ENCODE results near the gene NHSL2. TPM values are rescaled to one million over a fixed set of nuclear protein-coding genes. Genes with fewer than 3 reads are reported as not detected.

Gene NHSL2
- total RNA-seq, 2 experiments from 2014 or later: not detected

DNA sequence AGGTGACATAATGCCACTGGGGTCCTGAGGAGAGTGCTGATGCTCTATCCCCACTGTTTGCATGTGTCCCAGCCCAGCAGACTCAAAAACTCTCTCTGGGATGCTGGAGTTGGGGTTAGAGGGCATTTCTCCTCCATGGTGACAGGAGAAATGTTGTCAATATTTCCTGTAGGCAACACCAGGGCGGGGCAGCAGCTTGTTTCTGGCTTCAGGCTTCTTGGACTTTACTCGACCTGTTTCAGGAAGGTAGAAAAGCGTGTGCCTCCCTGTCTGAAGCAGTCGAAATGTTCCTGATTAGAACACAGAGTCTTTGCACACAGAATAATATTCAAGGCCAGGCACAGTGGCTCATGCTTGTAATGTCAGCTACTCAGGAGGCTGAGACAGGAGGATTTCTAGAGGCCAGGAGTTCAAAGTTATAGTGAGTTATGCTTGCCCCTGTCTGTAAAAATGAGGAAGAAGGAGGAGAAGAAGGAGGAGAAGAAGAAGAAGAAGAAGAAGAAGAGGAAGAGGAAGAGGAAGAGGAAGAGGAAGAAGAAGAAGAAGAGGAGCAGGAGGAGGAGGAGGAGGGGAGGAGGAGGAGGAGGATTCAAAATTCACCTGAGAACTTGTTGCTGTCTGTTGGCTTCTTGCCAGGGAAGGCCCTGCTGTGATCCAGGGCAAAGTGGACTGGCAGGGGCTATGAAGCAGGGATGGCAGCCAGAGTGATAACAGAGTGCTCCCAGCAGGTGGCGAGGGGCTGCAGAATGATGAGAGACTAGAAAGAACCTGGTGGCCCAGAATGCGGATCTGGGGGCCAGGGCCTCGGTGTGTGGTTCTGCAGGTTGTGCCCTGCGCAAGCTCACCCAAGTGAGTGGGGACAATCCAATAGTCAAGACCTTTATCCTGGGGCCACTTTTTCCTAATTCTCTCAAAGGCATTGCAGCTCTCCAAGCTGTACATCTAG lies 138.1 kb downstream of the NHSL2 start:
- no TSS peak for BruUV-seq (replicated peaks)
- CTCF ChIA-PET (ENCODE audit: unreplicated experiment): no interaction called here

DNA sequence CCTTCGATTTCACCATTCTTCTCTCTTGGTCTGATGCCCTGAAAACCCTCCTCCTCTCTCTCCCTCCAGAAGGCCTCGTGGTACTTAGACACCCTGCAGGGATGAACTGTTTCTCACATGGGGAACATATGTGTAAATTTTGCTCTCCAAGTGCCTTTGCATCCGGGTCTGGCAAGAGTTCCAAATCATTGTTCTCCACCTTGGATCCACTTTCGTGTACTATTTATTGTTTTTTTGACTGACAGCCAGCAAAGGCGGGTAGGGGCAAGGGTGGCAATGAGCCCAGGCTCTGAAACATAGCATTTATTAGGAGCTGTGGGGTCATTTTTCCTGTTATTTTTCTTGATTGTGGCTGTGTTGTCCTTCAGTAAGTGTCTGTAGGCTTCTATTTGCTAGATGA lies 139.4 kb downstream of the NHSL2 start:
- no TSS peak for BruUV-seq (replicated peaks)
- intact Hi-C loops (cut with micrococcal nuclease; ENCODE audit: unreplicated experiment): no loop called here

More for the DNA sequence above, 138.1 kb downstream of the NHSL2 start:
- H3K27ac ChIP-seq (ENCODE audit: low read depth, low read length, poor library complexity, severe bottlenecking): no peak overlapping the region
- H4K20me1 ChIP-seq (ENCODE audit: insufficient read depth, low read length): no peaks in the 10 kb centered on the region
- no peaks in the 10 kb centered on the region for H3K9me2 ChIP-seq (ENCODE audit: insufficient read depth, low read length)
- H3K4me1 ChIP-seq (ENCODE audit: insufficient read depth, low read length, poor library complexity, severe bottlenecking): no peaks in the 10 kb centered on the region
- TF ChIP-seq, protein P1, sequence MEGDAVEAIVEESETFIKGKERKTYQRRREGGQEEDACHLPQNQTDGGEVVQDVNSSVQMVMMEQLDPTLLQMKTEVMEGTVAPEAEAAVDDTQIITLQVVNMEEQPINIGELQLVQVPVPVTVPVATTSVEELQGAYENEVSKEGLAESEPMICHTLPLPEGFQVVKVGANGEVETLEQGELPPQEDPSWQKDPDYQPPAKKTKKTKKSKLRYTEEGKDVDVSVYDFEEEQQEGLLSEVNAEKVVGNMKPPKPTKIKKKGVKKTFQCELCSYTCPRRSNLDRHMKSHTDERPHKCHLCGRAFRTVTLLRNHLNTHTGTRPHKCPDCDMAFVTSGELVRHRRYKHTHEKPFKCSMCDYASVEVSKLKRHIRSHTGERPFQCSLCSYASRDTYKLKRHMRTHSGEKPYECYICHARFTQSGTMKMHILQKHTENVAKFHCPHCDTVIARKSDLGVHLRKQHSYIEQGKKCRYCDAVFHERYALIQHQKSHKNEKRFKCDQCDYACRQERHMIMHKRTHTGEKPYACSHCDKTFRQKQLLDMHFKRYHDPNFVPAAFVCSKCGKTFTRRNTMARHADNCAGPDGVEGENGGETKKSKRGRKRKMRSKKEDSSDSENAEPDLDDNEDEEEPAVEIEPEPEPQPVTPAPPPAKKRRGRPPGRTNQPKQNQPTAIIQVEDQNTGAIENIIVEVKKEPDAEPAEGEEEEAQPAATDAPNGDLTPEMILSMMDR (conservative IDR thresholded peaks at IDR 0.05; ENCODE audit: low read length): no peak
- no peak for TF ChIP-seq EZH2phosphoT487 (IDR thresholded peaks at IDR 0.05; ENCODE audit: borderline replicate concordance, low read depth, low read length)
- H2AFZ ChIP-seq (ENCODE audit: low read length): no peak overlapping the region
- POLR2A ChIA-PET: no interaction called here
- H3K79me2 ChIP-seq (ENCODE audit: insufficient read depth, low read depth, low read length): no peaks in the 10 kb centered on the region
- no peaks in the 10 kb centered on the region for H3K9me3 ChIP-seq (ENCODE audit: low read length)
- no peaks in the 10 kb centered on the region for H3K36me3 ChIP-seq (ENCODE audit: insufficient read depth, low read length)
- H3K4me3 ChIP-seq (ENCODE audit: low read depth, low read length, poor library complexity, severe bottlenecking): no peak overlapping the region
- DNase-seq (ENCODE audit: low spot score): no peak
- intact Hi-C loops (cut with micrococcal nuclease; ENCODE audit: unreplicated experiment): no loop called here
- H3K4me2 ChIP-seq (ENCODE audit: low read length): no peak overlapping the region

More for the DNA sequence above, 139.4 kb downstream of the NHSL2 start:
- no peaks in the 10 kb centered on the region for H3K9me2 ChIP-seq (ENCODE audit: insufficient read depth, low read length)
- no peak overlapping the region for H2AFZ ChIP-seq (ENCODE audit: low read length)
- no peak for DNase-seq (ENCODE audit: low spot score)
- H4K20me1 ChIP-seq (ENCODE audit: insufficient read depth, low read length): no peaks in the 10 kb centered on the region
- TF ChIP-seq EZH2phosphoT487 (IDR thresholded peaks at IDR 0.05; ENCODE audit: borderline replicate concordance, low read depth, low read length): no peak
- TF ChIP-seq, protein P1 (conservative IDR thresholded peaks at IDR 0.05; ENCODE audit: low read length): no peak
- H3K9me3 ChIP-seq (ENCODE audit: low read length): no peaks in the 10 kb centered on the region
- no peaks in the 10 kb centered on the region for H3K79me2 ChIP-seq (ENCODE audit: insufficient read depth, low read depth, low read length)
- no peaks in the 10 kb centered on the region for H3K36me3 ChIP-seq (ENCODE audit: insufficient read depth, low read length)
- H3K4me1 ChIP-seq (ENCODE audit: insufficient read depth, low read length, poor library complexity, severe bottlenecking): no peaks in the 10 kb centered on the region
- ChIA-PET POLR2A (no interaction called here), CTCF (ENCODE audit: unreplicated experiment) (no interaction called here)
- no peak overlapping the region for H3K4me2 ChIP-seq (ENCODE audit: low read length)
- H3K4me3 ChIP-seq (ENCODE audit: low read depth, low read length, poor library complexity, severe bottlenecking): no peak overlapping the region
- H3K27ac ChIP-seq (ENCODE audit: low read depth, low read length, poor library complexity, severe bottlenecking): no peak overlapping the region
